Measurements from ENCODE around the gene SAMD11. TPM values are rescaled to one million over a fixed set of nuclear protein-coding genes. Genes with fewer than 3 reads are reported as not detected.
A peak's percentile ranks its signal among the peaks of the same experiment; 100 is the strongest.

The SAMD11 gene
- total RNA-seq, 2 experiments from 2014 or later: not detected

DNA sequence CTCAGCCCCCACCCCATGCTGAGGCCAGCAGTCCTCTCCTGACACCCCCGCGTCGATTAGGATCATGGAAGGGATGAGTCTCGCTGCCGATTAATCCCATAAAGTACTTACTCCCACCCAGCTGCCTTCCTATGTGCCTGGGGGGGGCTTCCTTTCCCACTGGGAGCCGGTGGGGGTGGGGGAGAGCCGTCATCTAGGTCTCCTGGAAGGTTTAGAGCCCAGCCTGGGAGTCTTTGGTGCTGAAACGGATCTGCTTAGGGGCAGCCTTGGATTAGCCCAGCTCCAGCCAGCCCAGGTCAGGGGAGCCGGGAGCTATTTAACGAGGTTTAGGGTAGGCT lies 9.8 kb downstream of the SAMD11 start:
- Mint-ChIP-seq H3K4me3 (no peak overlapping the region), H3K27me3 (peaks cover 55% of the 10 kb centered on the region), H3K27ac (no peak overlapping the region), H3K9me3 (no peaks in the 10 kb centered on the region), H3K4me1 (ENCODE audit: low read depth) (no peaks in the 10 kb centered on the region), H3K36me3 (ENCODE audit: low read depth) (no peaks in the 10 kb centered on the region)
- H3K9me3 ChIP-seq (ENCODE audit: control insufficient read depth in 1 of 2, insufficient read depth in 1 of 2, low read length in 2 of 2): peaks cover 0 to 33% of the 10 kb centered on the region in 2 experiments
- H3K36me3 ChIP-seq (ENCODE audit: insufficient read depth, low read length): no peaks in the 10 kb centered on the region
- no peak for ATAC-seq (ENCODE audit: poor library complexity)
- intact Hi-C loops (cut with DNase I, micrococcal nuclease): no loop called here
- no peaks in the 10 kb centered on the region for H3K4me1 ChIP-seq (ENCODE audit: insufficient read depth, low read length)
- H3K4me3 ChIP-seq (ENCODE audit: low read length): no peak overlapping the region
- H3K27ac ChIP-seq (ENCODE audit: low read depth in 1 of 2, low read length in 2 of 2): no peak overlapping the region
- ChIA-PET POLR2A (no interaction called here), CTCF (no interaction called here)
- H3K27me3 ChIP-seq (ENCODE audit: control insufficient read depth in 1 of 2, insufficient read depth in 2 of 2, low read length in 2 of 2): peaks cover 27% of the 10 kb centered on the region in 2 experiments
- no peak for DNase-seq
- TF ChIP-seq, protein P1, sequence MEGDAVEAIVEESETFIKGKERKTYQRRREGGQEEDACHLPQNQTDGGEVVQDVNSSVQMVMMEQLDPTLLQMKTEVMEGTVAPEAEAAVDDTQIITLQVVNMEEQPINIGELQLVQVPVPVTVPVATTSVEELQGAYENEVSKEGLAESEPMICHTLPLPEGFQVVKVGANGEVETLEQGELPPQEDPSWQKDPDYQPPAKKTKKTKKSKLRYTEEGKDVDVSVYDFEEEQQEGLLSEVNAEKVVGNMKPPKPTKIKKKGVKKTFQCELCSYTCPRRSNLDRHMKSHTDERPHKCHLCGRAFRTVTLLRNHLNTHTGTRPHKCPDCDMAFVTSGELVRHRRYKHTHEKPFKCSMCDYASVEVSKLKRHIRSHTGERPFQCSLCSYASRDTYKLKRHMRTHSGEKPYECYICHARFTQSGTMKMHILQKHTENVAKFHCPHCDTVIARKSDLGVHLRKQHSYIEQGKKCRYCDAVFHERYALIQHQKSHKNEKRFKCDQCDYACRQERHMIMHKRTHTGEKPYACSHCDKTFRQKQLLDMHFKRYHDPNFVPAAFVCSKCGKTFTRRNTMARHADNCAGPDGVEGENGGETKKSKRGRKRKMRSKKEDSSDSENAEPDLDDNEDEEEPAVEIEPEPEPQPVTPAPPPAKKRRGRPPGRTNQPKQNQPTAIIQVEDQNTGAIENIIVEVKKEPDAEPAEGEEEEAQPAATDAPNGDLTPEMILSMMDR (IDR thresholded peaks at IDR 0.05): no peak

DNA sequence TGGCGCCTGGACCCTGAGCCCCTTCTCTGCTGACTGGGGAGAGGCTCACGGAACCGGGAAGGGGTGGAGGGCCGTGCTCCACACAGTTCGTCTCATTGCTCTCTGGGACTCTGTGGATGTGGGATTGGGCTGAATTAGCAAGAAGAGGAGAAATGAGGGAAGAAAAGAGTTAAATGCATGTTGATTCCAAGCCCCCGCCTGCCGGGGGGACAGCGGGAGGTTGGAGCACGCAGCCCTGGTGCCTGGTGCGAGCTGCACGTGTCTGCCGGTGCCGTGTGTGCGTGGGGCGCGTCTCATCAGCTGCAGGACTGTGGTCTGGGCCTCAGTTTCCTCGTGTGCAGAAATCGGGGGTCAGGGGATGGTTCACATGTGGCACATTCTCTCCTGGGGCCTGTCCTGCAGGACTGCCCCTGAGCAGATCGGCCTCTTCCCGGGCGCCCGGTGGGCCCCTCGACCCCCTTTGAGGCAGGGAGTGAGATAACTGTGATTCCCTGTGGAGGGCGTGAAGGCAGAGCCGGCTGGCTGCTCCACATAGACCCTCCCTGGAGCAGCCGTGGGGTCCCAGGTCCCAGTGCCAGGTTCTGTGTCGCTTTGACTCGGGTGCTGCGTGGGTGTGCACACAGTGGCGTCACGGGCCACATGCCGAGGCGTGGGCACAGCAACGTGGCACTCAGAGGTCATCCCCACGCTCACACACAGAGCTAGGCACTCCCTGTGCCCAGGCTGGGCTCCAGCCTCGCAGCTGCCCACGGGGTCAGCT lies 11.4 kb downstream of the SAMD11 start:
- Mint-ChIP-seq H3K27me3 (peaks cover 60% of the 10 kb centered on the region), H3K36me3 (ENCODE audit: low read depth) (no peaks in the 10 kb centered on the region), H3K4me1 (ENCODE audit: low read depth) (no peaks in the 10 kb centered on the region), H3K9me3 (no peaks in the 10 kb centered on the region), H3K4me3 (peak overlapping the region; percentile 5), H3K27ac (no peak overlapping the region)
- DNase-seq: no peak
- intact Hi-C loops (cut with DNase I, micrococcal nuclease): no loop called here
- Histone ChIP-seq H3K27ac (ENCODE audit: low read depth in 1 of 2, low read length in 2 of 2) (no peak overlapping the region), H3K36me3 (ENCODE audit: insufficient read depth, low read length) (no peaks in the 10 kb centered on the region), H3K4me1 (ENCODE audit: insufficient read depth, low read length) (peaks cover 5% of the 10 kb centered on the region), H3K9me3 (ENCODE audit: control insufficient read depth in 1 of 2, insufficient read depth in 1 of 2, low read length in 2 of 2) (peaks cover 0 to 31% of the 10 kb centered on the region in 2 experiments), H3K4me3 (ENCODE audit: low read length) (no peak overlapping the region), H3K27me3 (ENCODE audit: control insufficient read depth in 1 of 2, insufficient read depth in 2 of 2, low read length in 2 of 2) (peaks cover 38 to 40% of the 10 kb centered on the region in 2 experiments)
- CTCF ChIA-PET: no interaction called here
- POLR2A ChIA-PET: no interaction called here
- ATAC-seq (ENCODE audit: poor library complexity): no peak
- TF ChIP-seq, protein P1 (IDR thresholded peaks at IDR 0.05): no peak

DNA sequence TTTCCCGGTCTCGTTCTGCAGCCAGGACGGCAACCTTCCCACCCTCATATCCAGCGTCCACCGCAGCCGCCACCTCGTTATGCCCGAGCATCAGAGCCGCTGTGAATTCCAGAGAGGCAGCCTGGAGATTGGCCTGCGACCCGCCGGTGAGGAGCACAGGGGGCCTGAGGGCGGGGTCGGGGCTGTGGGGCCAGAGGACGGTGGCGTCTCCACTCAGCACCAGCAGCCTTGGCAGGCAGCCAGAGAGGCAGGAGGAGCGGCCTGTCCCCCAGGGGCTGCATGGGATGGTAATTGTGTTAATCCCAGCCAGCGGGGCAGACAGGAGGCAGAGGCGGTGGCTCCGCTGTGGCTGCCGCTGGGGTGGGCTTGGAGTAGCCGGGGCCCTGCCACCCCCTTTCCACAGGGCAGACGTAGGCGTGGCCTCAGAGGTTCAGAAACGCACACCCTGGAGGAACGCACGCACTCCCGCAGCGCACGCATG lies 12.1 kb downstream of the SAMD11 start:
- Mint-ChIP-seq H3K4me3 (no peak overlapping the region), H3K27ac (no peak overlapping the region), H3K4me1 (ENCODE audit: low read depth) (no peaks in the 10 kb centered on the region), H3K27me3 (peaks cover 64% of the 10 kb centered on the region), H3K36me3 (ENCODE audit: low read depth) (no peaks in the 10 kb centered on the region), H3K9me3 (no peaks in the 10 kb centered on the region)
- CTCF ChIA-PET: no interaction called here
- Histone ChIP-seq H3K9me3 (ENCODE audit: control insufficient read depth in 1 of 2, insufficient read depth in 1 of 2, low read length in 2 of 2) (peaks cover 0 to 35% of the 10 kb centered on the region in 2 experiments), H3K27ac (ENCODE audit: low read depth in 1 of 2, low read length in 2 of 2) (no peak overlapping the region), H3K36me3 (ENCODE audit: insufficient read depth, low read length) (no peaks in the 10 kb centered on the region), H3K4me3 (ENCODE audit: low read length) (no peak overlapping the region), H3K27me3 (ENCODE audit: control insufficient read depth in 1 of 2, insufficient read depth in 2 of 2, low read length in 2 of 2) (peaks cover 41 to 46% of the 10 kb centered on the region in 2 experiments), H3K4me1 (ENCODE audit: insufficient read depth, low read length) (peaks cover 10% of the 10 kb centered on the region)
- TF ChIP-seq, protein P1 (IDR thresholded peaks at IDR 0.05): no peak
- DNase-seq: no peak
- intact Hi-C loops (cut with DNase I, micrococcal nuclease): no loop called here
- no peak for ATAC-seq (ENCODE audit: poor library complexity)
- POLR2A ChIA-PET: no interaction called here
